Mesenchymal stem cell (in vitro differentiated cells and primary cell): ENCODE results near the gene BPI.

Experiments
- DNase-seq: peaks from one replicate; pipeline ENCODE4 v3.0.0-alpha.2; 2013
- H2AFZ ChIP-seq: one replicate; pipeline ENCODE4 v1.6.1; 2013; ENCODE audit warnings: low read depth, mild to moderate bottlenecking, control low read depth, inconsistent platforms, low read length, moderate library complexity
- H2AK5ac ChIP-seq: 2 replicates; pipeline ENCODE4 v1.6.1; 2013; ENCODE audit warnings: low read length, moderate library complexity, mild to moderate bottlenecking, inconsistent platforms; ENCODE audit not compliant: severe bottlenecking
- H2BK120ac ChIP-seq: one replicate; pipeline ENCODE4 v1.6.1; 2013; ENCODE audit warnings: low read depth, mild to moderate bottlenecking, inconsistent platforms, low read length, moderate library complexity
- H2BK12ac ChIP-seq, 2 experiments: one replicate each; pipeline ENCODE4 v1.6.1; 2013; ENCODE audit warnings: inconsistent platforms in 2 of 2, low read length in 2 of 2, mild to moderate bottlenecking in 2 of 2, moderate library complexity in 2 of 2, control low read depth in 1 of 2
- H2BK15ac ChIP-seq: one replicate; pipeline ENCODE4 v1.6.1; 2013; ENCODE audit warnings: mild to moderate bottlenecking, low read depth, inconsistent platforms; ENCODE audit not compliant: poor library complexity, severe bottlenecking
- H2BK5ac ChIP-seq: 2 replicates; pipeline ENCODE4 v1.6.1; 2013; ENCODE audit warnings: low read depth, mild to moderate bottlenecking, low read length, control low read depth, inconsistent platforms; ENCODE audit not compliant: poor library complexity, severe bottlenecking
- H3K14ac ChIP-seq, 2 experiments: one replicate each; pipeline ENCODE4 v1.6.1; 2013; ENCODE audit warnings: inconsistent platforms in 2 of 2, low read length in 2 of 2, control low read depth in 1 of 2, mild to moderate bottlenecking in 1 of 2, moderate library complexity in 1 of 2
- H3K18ac ChIP-seq, 2 experiments: one replicate each; pipeline ENCODE4 v1.6.1; 2013; ENCODE audit warnings: inconsistent platforms in 2 of 2, low read length in 2 of 2, control low read depth in 1 of 2, low read depth in 1 of 2, mild to moderate bottlenecking in 1 of 2
- H3K23ac ChIP-seq, 2 experiments: one replicate each; pipeline ENCODE4 v1.6.1; 2013; ENCODE audit warnings: inconsistent platforms in 2 of 2, low read length in 2 of 2, mild to moderate bottlenecking in 2 of 2, moderate library complexity in 2 of 2, control low read depth in 1 of 2
- H3K27ac ChIP-seq: 2 replicates; pipeline ENCODE4 v1.5.1; 2013; ENCODE audit warnings: mild to moderate bottlenecking, moderate library complexity, low read length, control low read depth, inconsistent platforms; ENCODE audit not compliant: poor library complexity, severe bottlenecking
- H3K27me3 ChIP-seq, 2 experiments: 2 replicates each; pipeline versions ENCODE4 v1.6.1 to v1.7.0; 2013; ENCODE audit warnings: low read length in 2 of 2, mild to moderate bottlenecking in 2 of 2, moderate library complexity in 2 of 2, control low read depth in 1 of 2, inconsistent platforms in 1 of 2; ENCODE audit not compliant: control insufficient read depth in 1 of 2, insufficient read depth in 1 of 2
- H3K36me3 ChIP-seq, 2 experiments: 2 replicates each; pipeline versions ENCODE4 v1.6.1 to v1.7.0; 2013; ENCODE audit warnings: low read length in 2 of 2, control low read depth in 1 of 2, inconsistent platforms in 1 of 2, low read depth in 1 of 2, mild to moderate bottlenecking in 1 of 2; ENCODE audit not compliant: insufficient read depth in 2 of 2, control insufficient read depth in 1 of 2
- H3K4ac ChIP-seq, 2 experiments: one replicate each; pipeline ENCODE4 v1.6.1; 2013; ENCODE audit warnings: inconsistent platforms in 2 of 2, low read length in 2 of 2, mild to moderate bottlenecking in 2 of 2, moderate library complexity in 2 of 2, control low read depth in 1 of 2, low read depth in 1 of 2
- H3K4me1 ChIP-seq: 2 replicates; pipeline ENCODE4 v1.6.1; 2013; ENCODE audit warnings: low read depth, low read length, control low read depth; ENCODE audit not compliant: control insufficient read depth, insufficient read depth
- H3K4me2 ChIP-seq: 2 replicates; pipeline ENCODE4 v1.6.1; 2013; ENCODE audit warnings: low read length, mild to moderate bottlenecking, inconsistent platforms; ENCODE audit not compliant: poor library complexity, severe bottlenecking
- H3K4me3 ChIP-seq, 2 experiments: 2 replicates each; pipeline versions ENCODE4 v1.5.1 to v1.7.0; 2013; ENCODE audit warnings: low read length in 2 of 2, mild to moderate bottlenecking in 2 of 2, control low read depth in 1 of 2, low read depth in 1 of 2; ENCODE audit not compliant: insufficient read depth in 1 of 2
- H3K79me1 ChIP-seq: replicated peaks from 2 replicates; pipeline ENCODE4 v1.6.1; 2013; ENCODE audit warnings: mild to moderate bottlenecking, control low read depth, low read length, inconsistent platforms; ENCODE audit not compliant: poor library complexity, severe bottlenecking
- H3K9ac ChIP-seq: 2 replicates; pipeline ENCODE4 v1.7.0; 2013; ENCODE audit warnings: mild to moderate bottlenecking, low read length, moderate library complexity
- H3K9me3 ChIP-seq: 2 replicates; pipeline ENCODE4 v1.7.0; 2013; ENCODE audit warnings: mild to moderate bottlenecking, low read length; ENCODE audit not compliant: control insufficient read depth
- H4K8ac ChIP-seq: one replicate; pipeline ENCODE4 v1.6.1; 2013; ENCODE audit warnings: inconsistent platforms, mild to moderate bottlenecking, low read length, moderate library complexity
- H4K91ac ChIP-seq: one replicate; pipeline ENCODE4 v1.6.1; 2013; ENCODE audit warnings: mild to moderate bottlenecking, low read length, inconsistent platforms
- WGBS: methylation state at CpG from one replicate; pipeline ENCODE4 v1.1.7; 2013; ENCODE audit warnings: mixed read lengths; 5-methylcytosine and 5-hydroxymethylcytosine counted together

BPI gene

GRCh38 chr20:38297916-38298674, 5.9 kb upstream of the BPI start:
- H3K23ac ChIP-seq, result no peak overlapping the region
- no peak overlapping the region for H2BK12ac ChIP-seq
- H3K4me3 ChIP-seq, result no peak overlapping the region
- no peak overlapping the region for H4K91ac ChIP-seq
- no peaks in the 10 kb centered on the region for H3K36me3 ChIP-seq
- H3K4me1 ChIP-seq, result peaks cover 2% of the 10 kb centered on the region
- H2BK120ac ChIP-seq, result no peak overlapping the region
- H3K4me2 ChIP-seq, result no peak overlapping the region
- 88% methylated on average over 7 of the region's 7 CpGs for WGBS
- no peak overlapping the region for H3K27ac ChIP-seq
- H2AFZ ChIP-seq, result no peak overlapping the region
- H3K18ac ChIP-seq, result no peak overlapping the region
- H2BK15ac ChIP-seq, result no peak overlapping the region
- no peak overlapping the region for H3K14ac ChIP-seq
- no peak overlapping the region for H4K8ac ChIP-seq
- peak overlapping the region; percentile 74 for H3K9ac ChIP-seq
- no peaks in the 10 kb centered on the region for H3K79me1 ChIP-seq
- H3K9me3 ChIP-seq, result no peaks in the 10 kb centered on the region
- no peak overlapping the region for H3K4ac ChIP-seq
- no peak for DNase-seq
- no peak overlapping the region for H2BK5ac ChIP-seq
- H3K27me3 ChIP-seq, result peaks cover 6 to 74% of the 10 kb centered on the region in 2 experiments
- no peak overlapping the region for H2AK5ac ChIP-seq

- H3K9me3 ChIP-seq, result no peaks in the 10 kb centered on the region
- H4K91ac ChIP-seq, result no peak overlapping the region
- H2BK12ac ChIP-seq, result no peak overlapping the region
- H3K79me1 ChIP-seq, result no peaks in the 10 kb centered on the region
- peak overlapping the region; percentile 33 for H2BK15ac ChIP-seq
- no peak for DNase-seq
- peaks cover 6 to 72% of the 10 kb centered on the region in 2 experiments for H3K27me3 ChIP-seq
- WGBS, result 90% methylated on average over 13 of the region's 13 CpGs
- no peaks in the 10 kb centered on the region for H3K36me3 ChIP-seq
- H2BK120ac ChIP-seq, result no peak overlapping the region
- H3K18ac ChIP-seq, result no peak overlapping the region
- H3K14ac ChIP-seq, result no peak overlapping the region
- H2AFZ ChIP-seq, result no peak overlapping the region
- H3K4me1 ChIP-seq, result peaks cover 2% of the 10 kb centered on the region
- no peak overlapping the region for H3K4me3 ChIP-seq
- H2AK5ac ChIP-seq, result no peak overlapping the region
- H2BK5ac ChIP-seq, result no peak overlapping the region
- H3K4me2 ChIP-seq, result no peak overlapping the region
- peak overlapping the region; percentile 53 for H4K8ac ChIP-seq
- H3K4ac ChIP-seq, result no peak overlapping the region
- H3K9ac ChIP-seq, result peak overlapping the region; percentile 74
- no peak overlapping the region for H3K27ac ChIP-seq
- H3K23ac ChIP-seq, result no peak overlapping the region
Observed at GRCh38 chr20:38298768-38299288, 5.1 kb upstream of the BPI start.

- Histone ChIP-seq H3K23ac (no peak overlapping the region), H3K27ac (no peak overlapping the region), H3K36me3 (no peaks in the 10 kb centered on the region), H2BK5ac (no peak overlapping the region), H3K9ac (no peak overlapping the region), H2BK15ac (no peak overlapping the region), H3K14ac (no peak overlapping the region), H3K4me3 (no peak overlapping the region), H3K79me1 (no peaks in the 10 kb centered on the region), H3K18ac (no peak overlapping the region), H3K4me2 (no peak overlapping the region), H4K8ac (no peak overlapping the region), H3K4ac (no peak overlapping the region), H2AFZ (no peak overlapping the region), H3K4me1 (peaks cover 3% of the 10 kb centered on the region), H2BK120ac (no peak overlapping the region), H2BK12ac (no peak overlapping the region), H4K91ac (no peak overlapping the region), H3K9me3 (no peaks in the 10 kb centered on the region), H3K27me3 (peaks cover 4 to 70% of the 10 kb centered on the region in 2 experiments), H2AK5ac (no peak overlapping the region)
- no peak for DNase-seq
- 78% methylated on average over 6 of the region's 6 CpGs for WGBS
Observed at GRCh38 chr20:38299963-38300362, 4.0 kb upstream of the BPI start.

GRCh38 chr20:38300438-38300837, 3.5 kb upstream of the BPI start:
- Histone ChIP-seq H3K9ac (no peak overlapping the region), H3K4ac (no peak overlapping the region), H3K14ac (no peak overlapping the region), H3K27ac (no peak overlapping the region), H4K8ac (no peak overlapping the region), H2BK12ac (no peak overlapping the region), H4K91ac (no peak overlapping the region), H3K36me3 (no peaks in the 10 kb centered on the region), H2BK15ac (no peak overlapping the region), H3K4me2 (no peak overlapping the region), H3K9me3 (no peaks in the 10 kb centered on the region), H3K79me1 (no peaks in the 10 kb centered on the region), H2AFZ (no peak overlapping the region), H2AK5ac (no peak overlapping the region), H3K4me3 (no peak overlapping the region), H2BK5ac (no peak overlapping the region), H3K4me1 (peaks cover 3% of the 10 kb centered on the region), H3K18ac (no peak overlapping the region), H3K27me3 (peaks cover 0 to 70% of the 10 kb centered on the region in 2 experiments), H2BK120ac (no peak overlapping the region), H3K23ac (no peak overlapping the region)
- no peak for DNase-seq
- 94% methylated on average over 4 of the region's 4 CpGs for WGBS
